ENCODE data around the gene EYS. TPM values are rescaled to one million over a fixed set of nuclear protein-coding genes. Genes with fewer than 3 reads are reported as not detected.
"Not testable (repeated sequence)": the region's sequence is repeated elsewhere in the genome, so short reads cannot be mapped to it uniquely, and the experiment has no call there.

The EYS gene
- total RNA-seq, 1 donor from 2014 or later = not detected

DNA sequence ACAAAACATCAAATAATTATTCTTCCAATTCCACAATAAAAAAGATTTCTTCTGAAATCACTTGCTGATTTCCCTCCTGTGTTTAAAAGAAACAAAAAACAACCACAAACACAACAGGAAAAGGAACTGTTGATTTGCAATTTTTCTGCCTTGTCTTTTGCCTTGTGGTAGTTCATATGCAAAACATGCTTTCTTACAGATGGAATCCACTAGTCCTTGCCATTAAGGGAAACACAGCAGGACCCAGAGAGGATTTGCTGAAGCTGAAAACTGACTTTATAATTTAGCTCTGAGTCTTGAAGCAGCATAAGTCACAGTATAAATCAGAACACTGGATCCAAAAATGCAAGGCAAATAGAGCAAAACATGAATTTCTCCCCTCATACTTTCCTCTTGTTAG lies 1742.7 kb downstream of the EYS start:
- DNase-seq = no peak
- H3K27ac ChIP-seq = no peak overlapping the region
- ATAC-seq = no peak

DNA sequence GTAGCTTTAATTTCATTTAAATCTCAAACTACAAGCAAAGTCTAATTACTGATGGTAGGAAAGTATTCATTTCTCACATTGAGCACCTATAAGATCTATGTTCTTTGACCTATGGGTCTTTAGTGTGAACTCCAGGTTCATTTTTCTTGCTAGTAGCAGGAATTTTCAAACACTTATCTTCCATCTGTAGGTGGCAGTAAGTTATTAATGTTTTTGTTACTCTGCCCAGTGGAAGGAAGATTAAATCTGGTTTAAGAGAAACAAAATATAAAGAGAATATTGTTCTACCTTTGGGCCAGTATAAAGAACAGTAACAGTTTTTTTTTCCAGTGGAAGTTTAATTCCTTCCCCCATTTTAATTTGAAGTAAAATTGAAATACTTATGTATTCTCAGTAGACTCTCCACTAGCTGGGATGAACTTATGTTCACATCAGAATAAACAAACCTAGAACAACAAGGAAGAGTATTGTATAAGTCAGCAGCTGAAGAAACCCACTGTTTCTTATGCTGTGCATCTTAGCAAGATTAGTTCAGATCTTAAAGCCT lies 1743.2 kb downstream of the EYS start:
- intact Hi-C loops (cut with DNase I) = no loop called here
- DNase-seq = no peak

More for the DNA sequence above, 1742.7 kb downstream of the EYS start:
- H3K36me3 ChIP-seq = no peaks in the 10 kb centered on the region
- no peaks in the 10 kb centered on the region for H3K4me1 ChIP-seq
- intact Hi-C loops (cut with DNase I) = no loop called here
- H3K4me3 ChIP-seq = no peak overlapping the region
- no peaks in the 10 kb centered on the region for H3K9me3 ChIP-seq
- TF ChIP-seq, protein P1, sequence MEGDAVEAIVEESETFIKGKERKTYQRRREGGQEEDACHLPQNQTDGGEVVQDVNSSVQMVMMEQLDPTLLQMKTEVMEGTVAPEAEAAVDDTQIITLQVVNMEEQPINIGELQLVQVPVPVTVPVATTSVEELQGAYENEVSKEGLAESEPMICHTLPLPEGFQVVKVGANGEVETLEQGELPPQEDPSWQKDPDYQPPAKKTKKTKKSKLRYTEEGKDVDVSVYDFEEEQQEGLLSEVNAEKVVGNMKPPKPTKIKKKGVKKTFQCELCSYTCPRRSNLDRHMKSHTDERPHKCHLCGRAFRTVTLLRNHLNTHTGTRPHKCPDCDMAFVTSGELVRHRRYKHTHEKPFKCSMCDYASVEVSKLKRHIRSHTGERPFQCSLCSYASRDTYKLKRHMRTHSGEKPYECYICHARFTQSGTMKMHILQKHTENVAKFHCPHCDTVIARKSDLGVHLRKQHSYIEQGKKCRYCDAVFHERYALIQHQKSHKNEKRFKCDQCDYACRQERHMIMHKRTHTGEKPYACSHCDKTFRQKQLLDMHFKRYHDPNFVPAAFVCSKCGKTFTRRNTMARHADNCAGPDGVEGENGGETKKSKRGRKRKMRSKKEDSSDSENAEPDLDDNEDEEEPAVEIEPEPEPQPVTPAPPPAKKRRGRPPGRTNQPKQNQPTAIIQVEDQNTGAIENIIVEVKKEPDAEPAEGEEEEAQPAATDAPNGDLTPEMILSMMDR (IDR thresholded peaks at IDR 0.05) = no peak
- H3K27me3 ChIP-seq (ENCODE audit: low read depth) = no peaks in the 10 kb centered on the region

DNA sequence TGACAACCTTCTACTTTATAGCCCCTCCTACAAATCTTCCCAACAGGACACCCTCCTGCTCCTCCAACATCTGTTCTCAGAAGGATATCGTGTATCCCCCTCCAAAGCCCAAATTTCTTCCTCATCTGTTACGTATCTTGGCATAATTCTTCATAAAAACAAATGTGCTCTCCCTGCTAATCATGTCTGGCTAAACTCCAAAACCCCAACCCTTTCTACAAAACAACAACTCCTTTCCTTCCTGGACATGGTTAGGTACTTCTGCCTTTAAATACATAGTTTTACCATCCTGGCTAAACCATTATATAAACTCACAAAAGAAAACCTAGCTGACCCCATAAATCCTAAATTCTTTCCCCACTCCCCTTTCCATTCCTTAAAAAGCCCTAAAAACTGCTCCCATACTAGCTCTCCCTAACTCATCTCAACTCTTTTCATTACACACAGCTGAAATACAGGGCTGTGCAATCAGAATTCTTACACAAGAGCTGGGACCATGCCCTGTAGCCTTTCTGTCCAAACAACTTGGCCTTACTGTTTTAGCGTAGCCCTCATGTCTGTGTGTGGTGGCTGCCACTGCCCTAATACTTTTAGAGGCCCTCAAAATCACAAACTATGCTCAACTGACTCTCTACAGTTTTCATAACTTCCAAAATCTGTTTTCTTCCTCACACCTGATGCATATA lies 1753.5 kb downstream of the EYS start:
- H3K9me3 ChIP-seq; intact Hi-C loops (cut with DNase I): not testable (repeated sequence)

More for the DNA sequence above, 1743.2 kb downstream of the EYS start:
- Histone ChIP-seq H3K4me1 (no peaks in the 10 kb centered on the region), H3K27ac (no peak overlapping the region), H3K9me3 (no peaks in the 10 kb centered on the region), H3K36me3 (no peaks in the 10 kb centered on the region), H3K4me3 (no peak overlapping the region), H3K27me3 (ENCODE audit: low read depth) (no peaks in the 10 kb centered on the region)
- TF ChIP-seq, protein P1 (IDR thresholded peaks at IDR 0.05) = no peak
- no peak for ATAC-seq

DNA sequence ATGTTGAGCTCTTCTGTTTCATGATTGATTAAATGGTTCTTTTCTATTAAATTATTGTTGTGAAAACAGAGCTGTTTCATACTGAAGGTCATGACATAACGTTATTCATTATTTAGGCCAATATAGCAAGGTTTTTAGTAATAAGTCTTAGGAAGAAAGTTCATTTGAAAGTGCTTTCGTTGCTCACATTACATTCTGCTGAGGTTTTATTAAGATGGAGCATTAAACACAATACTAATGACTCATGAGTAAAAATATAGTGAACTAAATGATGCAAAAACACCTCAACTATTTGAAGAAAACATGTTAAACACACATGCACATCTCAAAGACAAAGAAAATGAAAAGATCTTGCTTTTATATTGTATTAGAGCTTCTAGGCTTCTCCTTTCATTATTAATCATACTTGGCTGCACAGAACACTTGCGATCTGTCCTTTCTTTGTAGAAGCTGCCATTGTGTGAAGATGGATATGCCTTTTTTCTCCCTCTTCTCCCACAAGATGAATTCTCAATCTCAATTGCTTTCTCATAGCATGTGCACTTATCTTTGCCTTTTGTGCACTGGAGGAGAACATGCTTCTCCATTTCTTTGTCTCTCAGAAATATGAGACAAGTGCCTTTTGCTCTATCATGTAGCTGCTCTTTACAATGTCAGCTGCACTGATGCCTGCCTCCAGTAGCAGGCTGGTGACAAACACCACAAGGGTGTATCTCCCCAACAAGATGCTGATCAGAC lies 1759.1 kb downstream of the EYS start:
- no peak overlapping the region for H3K4me3 ChIP-seq
- no peaks in the 10 kb centered on the region for H3K9me3 ChIP-seq
- H3K36me3 ChIP-seq = no peaks in the 10 kb centered on the region
- no peaks in the 10 kb centered on the region for H3K4me1 ChIP-seq
- no peak overlapping the region for H3K27ac ChIP-seq
- H3K27me3 ChIP-seq (ENCODE audit: low read depth) = no peaks in the 10 kb centered on the region
- TF ChIP-seq, protein P1 (IDR thresholded peaks at IDR 0.05) = no peak
- no peak for ATAC-seq
- no peak for DNase-seq
- intact Hi-C loops (cut with DNase I) = no loop called here

More for the DNA sequence above, 1753.5 kb downstream of the EYS start:
- not testable (repeated sequence) for H3K27ac ChIP-seq; ATAC-seq; H3K4me1 ChIP-seq; H3K27me3 ChIP-seq (ENCODE audit: low read depth); DNase-seq; H3K4me3 ChIP-seq; H3K36me3 ChIP-seq

DNA sequence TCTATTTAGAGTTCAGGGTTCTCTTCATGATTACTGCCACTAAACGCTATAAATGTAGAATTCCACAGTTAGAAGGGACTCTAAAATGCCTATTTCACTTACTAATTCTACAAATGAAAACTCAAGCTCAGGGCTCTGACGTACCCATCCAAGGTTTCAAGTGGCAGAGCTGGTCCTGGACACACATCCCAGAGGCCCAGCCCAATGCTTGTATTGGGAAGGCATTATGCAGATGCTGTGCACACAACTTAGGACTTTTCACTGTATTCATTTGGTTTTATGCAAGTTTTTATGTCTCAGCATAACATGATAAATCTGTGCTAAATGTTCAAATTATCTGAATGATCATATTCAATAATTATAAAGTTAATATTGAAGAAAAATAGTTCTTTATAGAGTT lies 1761.0 kb downstream of the EYS start:
- Histone ChIP-seq H3K36me3 (no peaks in the 10 kb centered on the region), H3K4me1 (no peaks in the 10 kb centered on the region), H3K27ac (no peak overlapping the region), H3K27me3 (ENCODE audit: low read depth) (no peaks in the 10 kb centered on the region), H3K9me3 (no peaks in the 10 kb centered on the region), H3K4me3 (no peak overlapping the region)
- ATAC-seq (no peak), DNase-seq (no peak)
- intact Hi-C loops (cut with DNase I) = no loop called here
- TF ChIP-seq, protein P1 (IDR thresholded peaks at IDR 0.05) = no peak

DNA sequence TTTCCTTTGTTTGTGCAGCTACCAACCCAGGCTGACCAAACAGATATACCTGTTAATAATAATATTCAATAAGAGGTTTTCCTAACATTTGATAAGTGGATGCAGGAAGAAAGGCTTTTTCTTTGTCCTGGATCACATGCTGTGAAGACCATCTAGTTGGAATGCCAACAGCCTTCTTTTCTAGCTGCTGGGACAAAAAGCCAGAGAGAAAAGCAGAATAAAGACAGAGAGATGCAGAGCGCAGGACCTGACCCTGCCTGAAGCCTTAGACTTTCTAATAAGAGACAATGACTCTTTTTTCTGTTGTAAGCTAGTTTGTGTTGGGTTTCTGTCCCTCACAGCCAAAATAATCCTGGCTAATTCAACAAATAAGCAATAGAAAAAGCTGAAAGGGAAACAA lies 1763.2 kb downstream of the EYS start:
- H3K4me3 ChIP-seq = no peak overlapping the region
- no peak for DNase-seq
- no peak for ATAC-seq
- no peaks in the 10 kb centered on the region for H3K4me1 ChIP-seq
- H3K27ac ChIP-seq = no peak overlapping the region
- no peaks in the 10 kb centered on the region for H3K9me3 ChIP-seq
- intact Hi-C loops (cut with DNase I) = no loop called here
- no peaks in the 10 kb centered on the region for H3K36me3 ChIP-seq
- no peaks in the 10 kb centered on the region for H3K27me3 ChIP-seq (ENCODE audit: low read depth)
- TF ChIP-seq, protein P1 (IDR thresholded peaks at IDR 0.05) = no peak
